IPS DF 6.9 (cell line): ENCODE measurements around the gene TRPC5OS.

Source experiments
- DNase-seq: peaks from one replicate; pipeline ENCODE4 v3.0.0-alpha.2; 2013; ENCODE audit warnings: low read depth, low spot score
- H3K27ac ChIP-seq: one replicate; pipeline ENCODE4 v1.5.1; 2013; ENCODE audit warnings: low read length, control low read depth
- H3K27me3 ChIP-seq: 2 replicates; pipeline ENCODE4 v1.6.1; 2013; ENCODE audit warnings: mild to moderate bottlenecking, low read length; ENCODE audit not compliant: control insufficient read depth, insufficient read depth
- H3K36me3 ChIP-seq: 2 replicates; pipeline ENCODE4 v1.6.1; 2013; ENCODE audit warnings: low read length; ENCODE audit not compliant: control insufficient read depth, insufficient read depth
- H3K4me1 ChIP-seq: 2 replicates; pipeline ENCODE4 v1.6.1; 2013; ENCODE audit warnings: low read length; ENCODE audit not compliant: control insufficient read depth, insufficient read depth
- H3K4me3 ChIP-seq: 2 replicates; pipeline ENCODE4 v1.5.1; 2013; ENCODE audit warnings: mild to moderate bottlenecking, low read length
- H3K9me3 ChIP-seq: 2 replicates; pipeline ENCODE4 v1.6.1; 2013; ENCODE audit warnings: low read length, inconsistent platforms; ENCODE audit not compliant: control insufficient read depth, insufficient read depth
- WGBS: extraction: QIAGEN DNeasy Blood & Tissue Kit; methylation state at CpG from one replicate; pipeline ENCODE4 v1.1.7; 2013; ENCODE audit warnings: mixed read lengths, missing lambda C conversion rate; ENCODE audit not compliant: insufficient read length, insufficient coverage; 5-methylcytosine and 5-hydroxymethylcytosine counted together

Gene TRPC5OS

GRCh38 chrX:111892375-111892774 lies 16.4 kb downstream of the TRPC5OS start:
- H3K4me3 ChIP-seq, result no peak overlapping the region
- H3K4me1 ChIP-seq, result no peaks in the 10 kb centered on the region
- no peaks in the 10 kb centered on the region for H3K36me3 ChIP-seq
- no peaks in the 10 kb centered on the region for H3K27me3 ChIP-seq
- no CpG with 5 or more reads among the region's 2 CpGs for WGBS
- no peak for DNase-seq
- H3K27ac ChIP-seq, result no peak overlapping the region
- H3K9me3 ChIP-seq, result no peaks in the 10 kb centered on the region

DNA sequence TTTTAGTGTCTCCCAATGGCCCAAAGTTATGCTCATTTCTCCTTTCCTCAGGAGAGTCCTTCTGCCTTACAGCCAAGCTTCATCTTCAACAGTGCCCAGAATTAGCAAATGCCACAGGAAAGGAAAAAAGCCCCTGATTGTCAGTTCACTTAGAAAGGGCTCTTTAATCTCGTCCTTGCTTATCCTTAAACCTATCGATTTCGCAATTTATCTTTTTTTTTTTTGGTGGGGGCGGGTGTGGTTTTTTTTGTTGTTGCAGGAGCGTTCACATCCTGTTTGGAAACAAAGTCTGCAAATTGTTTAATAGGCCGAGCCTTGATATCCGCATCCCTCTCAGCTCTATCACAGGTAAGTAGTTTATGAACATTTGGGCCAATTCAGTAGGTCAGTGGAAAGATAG lies 20.2 kb downstream of the TRPC5OS start:
- Histone ChIP-seq H3K27ac (no peak overlapping the region), H3K36me3 (no peaks in the 10 kb centered on the region), H3K9me3 (no peaks in the 10 kb centered on the region), H3K4me3 (no peak overlapping the region), H3K4me1 (no peaks in the 10 kb centered on the region), H3K27me3 (no peaks in the 10 kb centered on the region)
- no CpG with 5 or more reads among the region's 7 CpGs for WGBS
- DNase-seq, result no peak

- WGBS, result no CpG with 5 or more reads among the region's 7 CpGs
- H3K4me1 ChIP-seq, result no peaks in the 10 kb centered on the region
- H3K27me3 ChIP-seq, result no peaks in the 10 kb centered on the region
- H3K4me3 ChIP-seq, result no peak overlapping the region
- no peaks in the 10 kb centered on the region for H3K36me3 ChIP-seq
- DNase-seq, result no peak
- H3K9me3 ChIP-seq, result no peaks in the 10 kb centered on the region
- no peak overlapping the region for H3K27ac ChIP-seq
These were observed 38.6 kb downstream of the TRPC5OS start for GRCh38 chrX:111914398-111915090.

- DNase-seq, result no peak
- H3K27ac ChIP-seq, result no peak overlapping the region
- H3K9me3 ChIP-seq, result no peaks in the 10 kb centered on the region
- no peaks in the 10 kb centered on the region for H3K27me3 ChIP-seq
- no peaks in the 10 kb centered on the region for H3K4me1 ChIP-seq
- no peak overlapping the region for H3K4me3 ChIP-seq
- H3K36me3 ChIP-seq, result no peaks in the 10 kb centered on the region
These were observed 41.6 kb downstream of the TRPC5OS start for GRCh38 chrX:111917591-111917990.

DNA sequence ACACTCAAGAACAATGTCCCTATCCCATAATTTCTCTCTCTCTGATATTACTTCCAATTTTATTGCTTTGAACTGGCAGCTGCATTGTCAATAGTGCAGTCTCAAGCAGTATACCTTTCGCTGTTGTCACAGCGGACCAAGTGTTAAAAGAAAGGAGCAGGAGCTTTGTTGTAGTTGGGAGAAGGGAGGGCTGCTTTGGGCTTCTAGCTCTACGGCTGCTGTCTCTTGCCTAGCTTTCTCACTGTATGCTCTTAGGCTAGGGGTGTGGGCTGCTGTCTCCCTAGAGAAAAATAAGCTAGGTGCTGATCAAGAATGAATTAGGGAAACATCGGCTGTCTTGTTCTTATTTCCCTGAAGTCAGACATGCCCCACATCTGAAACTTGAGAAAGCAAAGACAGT lies 52.5 kb downstream of the TRPC5OS start:
- no peak for DNase-seq
- WGBS, result no CpG with 5 or more reads among the region's 4 CpGs
- no peaks in the 10 kb centered on the region for H3K27me3 ChIP-seq

More for the DNA sequence above, 52.5 kb downstream of the TRPC5OS start:
- Histone ChIP-seq H3K4me1 (no peaks in the 10 kb centered on the region), H3K4me3 (no peak overlapping the region), H3K27ac (no peak overlapping the region), H3K36me3 (no peaks in the 10 kb centered on the region), H3K9me3 (no peaks in the 10 kb centered on the region)
